Upper lobe of right lung (tissue), 1 donor: ENCODE measurements around the gene DOCK6. TPM values are rescaled to one million over a fixed set of nuclear protein-coding genes. Genes with fewer than 3 reads are reported as not detected.

Experiments
- ATAC-seq: fragments of 200-7000 bp; cut with Tn5 transposase; one replicate; pipeline ENCODE4 v1.9.1; 2020; ENCODE audit warnings: mild to moderate bottlenecking, moderate library complexity
- DNase-seq: peaks from one replicate; pipeline ENCODE4 v3.0.0-alpha.2; 2020
- H3K27ac ChIP-seq: fragments of 200-600 bp; one replicate; pipeline ENCODE4 v1.8.0; 2022
- H3K27me3 ChIP-seq: fragments of 200-600 bp; one replicate; pipeline ENCODE4 v1.8.0; 2022; ENCODE audit warnings: mild to moderate bottlenecking
- H3K36me3 ChIP-seq: fragments of 200-600 bp; one replicate; pipeline ENCODE4 v1.8.0; 2022
- H3K4me1 ChIP-seq: fragments of 200-600 bp; one replicate; pipeline ENCODE4 v1.8.0; 2022
- H3K4me3 ChIP-seq: fragments of 200-600 bp; one replicate; pipeline ENCODE4 v1.8.0; 2022; ENCODE audit warnings: mild to moderate bottlenecking
- H3K9me3 ChIP-seq: fragments of 200-600 bp; one replicate; pipeline ENCODE4 v1.8.0; 2022
- intact Hi-C: fragments of 100-400 bp; cut with DNase I; formaldehyde crosslinking; loops from one replicate; pipeline ENCODE4 v1.11.0; 2022
- total RNA-seq: library from RNA; stranded (reverse); fragmentation: NEBNext Ultra II Directional; extraction: Animal tissue kit (Norgen Biotek cat#: 25700); gene quantifications from one replicate; pipeline ENCODE4 v1.2.1, GENCODE V29; 2021
- TF ChIP-seq, protein P1 (sequence below): fragments of 200-600 bp; IDR thresholded peaks from one replicate; pipeline ENCODE4 v1.8.0; 2022; ENCODE audit warnings: antibody characterized with exemption
- donor health status: DM: no; HTN: yes; CAD: no; lungs with severe emphysema.

Gene DOCK6
- total RNA-seq, 1 donor from 2014 or later: 138 TPM

DNA sequence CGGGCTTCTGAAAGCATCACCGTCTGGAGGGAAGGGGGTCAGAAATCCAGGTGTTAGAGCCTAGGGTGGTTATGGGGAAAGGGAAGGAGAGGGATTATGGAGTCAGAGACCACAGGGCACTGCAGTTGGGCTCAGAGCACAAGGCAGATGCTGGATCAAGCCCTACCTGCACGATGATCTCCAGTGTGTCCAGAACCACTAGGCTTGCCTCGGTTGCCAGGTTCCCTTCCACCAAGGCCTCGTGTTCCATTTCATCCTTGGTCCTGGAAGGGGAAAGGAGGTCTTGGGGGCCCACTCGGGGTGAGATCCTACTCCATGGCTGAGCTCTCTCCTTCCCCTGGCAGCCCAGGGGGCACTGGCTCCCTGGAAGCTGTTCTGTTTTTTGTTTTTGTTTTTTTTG, 47.9 kb downstream of the DOCK6 start:
- no peaks in the 10 kb centered on the region for H3K27me3 ChIP-seq
- TF ChIP-seq, protein P1, sequence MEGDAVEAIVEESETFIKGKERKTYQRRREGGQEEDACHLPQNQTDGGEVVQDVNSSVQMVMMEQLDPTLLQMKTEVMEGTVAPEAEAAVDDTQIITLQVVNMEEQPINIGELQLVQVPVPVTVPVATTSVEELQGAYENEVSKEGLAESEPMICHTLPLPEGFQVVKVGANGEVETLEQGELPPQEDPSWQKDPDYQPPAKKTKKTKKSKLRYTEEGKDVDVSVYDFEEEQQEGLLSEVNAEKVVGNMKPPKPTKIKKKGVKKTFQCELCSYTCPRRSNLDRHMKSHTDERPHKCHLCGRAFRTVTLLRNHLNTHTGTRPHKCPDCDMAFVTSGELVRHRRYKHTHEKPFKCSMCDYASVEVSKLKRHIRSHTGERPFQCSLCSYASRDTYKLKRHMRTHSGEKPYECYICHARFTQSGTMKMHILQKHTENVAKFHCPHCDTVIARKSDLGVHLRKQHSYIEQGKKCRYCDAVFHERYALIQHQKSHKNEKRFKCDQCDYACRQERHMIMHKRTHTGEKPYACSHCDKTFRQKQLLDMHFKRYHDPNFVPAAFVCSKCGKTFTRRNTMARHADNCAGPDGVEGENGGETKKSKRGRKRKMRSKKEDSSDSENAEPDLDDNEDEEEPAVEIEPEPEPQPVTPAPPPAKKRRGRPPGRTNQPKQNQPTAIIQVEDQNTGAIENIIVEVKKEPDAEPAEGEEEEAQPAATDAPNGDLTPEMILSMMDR: no peak
- H3K9me3 ChIP-seq: no peaks in the 10 kb centered on the region
- no peak overlapping the region for H3K27ac ChIP-seq
- no peak overlapping the region for H3K4me3 ChIP-seq
- H3K4me1 ChIP-seq: no peaks in the 10 kb centered on the region
- ATAC-seq (no peak), DNase-seq (no peak)
- intact Hi-C loops: no loop called here
- peaks cover 55% of the 10 kb centered on the region for H3K36me3 ChIP-seq

DNA sequence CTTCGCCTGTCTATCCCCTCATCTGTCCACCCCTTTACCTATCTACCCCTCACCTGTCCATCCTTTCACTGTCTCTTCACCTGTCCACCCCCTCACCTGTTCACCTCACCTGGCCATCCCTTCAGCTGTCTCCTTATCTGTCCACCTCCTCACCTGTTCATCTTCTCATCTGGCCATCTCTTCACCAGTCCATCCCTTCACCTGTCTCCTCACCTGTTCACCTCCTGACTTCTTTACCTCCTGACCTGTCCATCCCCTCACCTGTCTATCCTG, 51.7 kb downstream of the DOCK6 start:
- Histone ChIP-seq H3K4me1 (no peaks in the 10 kb centered on the region), H3K9me3 (no peaks in the 10 kb centered on the region), H3K36me3 (peaks cover 40% of the 10 kb centered on the region), H3K27me3 (no peaks in the 10 kb centered on the region), H3K4me3 (no peak overlapping the region), H3K27ac (no peak overlapping the region)
- ATAC-seq (no peak), DNase-seq (no peak)
- TF ChIP-seq, protein P1: no peak
- intact Hi-C loops: no loop called here

DNA sequence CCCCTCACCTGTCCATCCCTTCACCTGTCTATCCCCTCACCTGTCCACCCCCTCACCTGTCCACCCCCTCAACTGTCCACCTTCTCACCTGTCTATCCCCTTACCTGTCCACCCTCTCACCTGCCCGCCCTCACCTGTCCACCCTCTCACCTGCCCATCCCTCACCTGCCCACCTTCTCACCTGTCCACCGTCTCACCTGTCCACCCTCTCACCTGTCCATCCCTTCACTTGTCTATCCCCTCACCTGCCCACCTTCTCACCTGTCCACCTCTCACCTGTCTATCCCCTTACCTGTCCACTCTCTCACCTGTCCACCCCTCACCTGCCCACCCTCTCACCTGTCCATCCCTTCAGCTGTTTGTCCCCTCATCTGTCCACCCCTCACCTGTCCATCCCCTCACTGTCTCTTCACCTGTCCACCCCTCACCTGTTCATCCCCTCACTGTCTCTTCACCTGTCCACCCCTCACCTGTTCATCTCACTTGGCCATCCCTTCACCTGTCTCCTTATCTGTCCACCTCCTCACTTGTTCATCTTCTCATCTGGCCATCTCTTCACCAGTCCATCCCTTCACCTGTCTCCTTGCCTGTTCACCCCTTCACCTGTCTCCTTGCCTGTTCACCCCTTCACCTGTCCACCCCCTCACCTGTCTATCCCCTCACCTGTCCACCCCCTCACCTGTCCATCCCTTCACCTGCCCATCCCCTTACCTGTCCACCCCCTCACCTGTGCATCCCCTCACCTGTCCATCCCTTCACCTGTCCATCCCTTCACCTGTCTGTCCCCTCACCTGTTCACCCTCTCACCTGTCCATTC, 52.3 kb downstream of the DOCK6 start:
- Histone ChIP-seq H3K9me3 (no peaks in the 10 kb centered on the region), H3K4me1 (no peaks in the 10 kb centered on the region), H3K27ac (no peak overlapping the region), H3K27me3 (no peaks in the 10 kb centered on the region), H3K4me3 (no peak overlapping the region), H3K36me3 (peaks cover 35% of the 10 kb centered on the region)
- TF ChIP-seq, protein P1: no peak
- DNase-seq: no peak
- no peak for ATAC-seq
- intact Hi-C loops: no loop called here

DNA sequence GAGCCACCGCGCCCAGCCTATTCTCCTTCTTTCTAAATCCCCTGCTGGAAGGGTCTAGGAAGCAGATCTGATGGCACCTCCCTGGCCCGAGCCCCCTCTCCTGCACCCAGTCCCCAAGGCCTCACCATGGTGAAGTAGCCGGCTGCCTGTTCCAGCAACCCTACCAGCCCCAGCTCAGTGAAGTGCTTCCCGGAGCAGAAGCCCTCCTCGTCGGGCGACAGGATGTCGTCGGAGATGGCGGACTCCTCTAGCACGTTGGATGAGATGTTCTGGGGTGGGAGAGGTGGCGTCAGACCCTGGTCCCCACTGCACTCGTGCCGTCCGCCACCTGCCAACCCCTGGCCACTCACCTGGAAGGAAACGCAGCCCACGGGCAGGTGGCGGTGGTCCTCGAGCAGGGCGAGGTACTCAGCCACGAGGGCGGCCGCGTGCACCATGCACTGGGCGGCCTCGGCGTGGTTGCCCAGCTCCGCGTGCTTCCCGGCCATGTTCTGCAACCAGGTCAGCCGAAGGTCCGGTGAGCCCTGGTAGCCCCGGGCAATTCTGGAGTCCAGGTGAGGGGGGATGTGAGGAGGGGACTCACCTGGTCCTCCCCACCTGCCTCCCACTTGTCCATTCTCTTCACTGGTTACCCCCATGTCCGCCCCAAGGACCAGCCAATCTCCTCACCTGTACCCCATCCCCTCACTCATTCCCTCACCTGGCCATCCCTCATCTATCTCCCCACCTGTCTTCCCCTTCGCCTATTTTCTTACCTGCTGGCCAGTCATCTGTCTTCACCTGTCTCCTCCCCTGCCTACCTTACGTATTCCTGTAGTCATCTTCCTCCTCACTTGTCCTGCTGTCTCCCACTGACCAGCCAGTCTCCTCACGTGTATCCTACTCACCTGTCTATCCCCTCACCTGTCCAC, 53.5 kb downstream of the DOCK6 start:
- Histone ChIP-seq H3K27me3 (no peaks in the 10 kb centered on the region), H3K9me3 (no peaks in the 10 kb centered on the region), H3K27ac (no peak overlapping the region), H3K4me1 (peaks cover 8% of the 10 kb centered on the region), H3K4me3 (no peak overlapping the region), H3K36me3 (peaks cover 24% of the 10 kb centered on the region)
- DNase-seq: no peak
- ATAC-seq: no peak
- TF ChIP-seq, protein P1: no peak
- intact Hi-C loops: no loop called here

DNA sequence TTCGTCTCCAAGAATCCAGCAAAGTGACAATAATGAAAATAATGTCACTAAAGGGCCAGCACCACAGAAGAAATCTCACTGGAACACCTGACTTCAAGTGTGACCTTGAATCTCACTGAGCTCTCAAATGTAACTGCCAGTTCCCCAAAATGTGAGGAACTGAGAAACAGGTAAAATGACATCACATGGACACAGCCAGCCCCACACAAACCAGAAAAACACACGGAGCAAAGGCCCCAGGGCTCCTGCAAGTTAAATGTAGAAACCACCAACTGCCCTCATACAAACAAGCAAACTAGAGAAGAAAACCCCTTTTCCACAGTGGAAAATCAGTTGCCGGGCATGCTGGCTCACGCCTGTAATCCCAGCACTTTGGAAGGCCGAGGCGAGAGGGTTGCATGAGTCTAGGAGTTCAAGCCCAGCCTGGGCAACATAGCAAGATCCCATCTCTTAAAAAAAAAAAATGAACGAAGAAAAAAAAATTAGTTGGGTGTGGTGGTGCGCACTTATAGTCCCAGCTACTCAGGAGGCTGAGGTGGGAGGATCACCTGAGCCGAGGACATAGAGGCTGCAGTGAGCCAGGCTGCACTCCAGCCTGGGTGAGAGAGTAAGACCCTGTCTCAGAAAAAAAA, 56.3 kb downstream of the DOCK6 start:
- Histone ChIP-seq H3K4me3 (no peak overlapping the region), H3K27me3 (no peaks in the 10 kb centered on the region), H3K36me3 (peaks cover 19% of the 10 kb centered on the region), H3K4me1 (peaks cover 13% of the 10 kb centered on the region), H3K27ac (no peak overlapping the region), H3K9me3 (no peaks in the 10 kb centered on the region)
- ATAC-seq: no peak
- DNase-seq: no peak
- intact Hi-C loops: no loop called here
- TF ChIP-seq, protein P1: no peak
